DMS53 treated with DMSO at 0.1 percent for 48 hours (cell line): ENCODE results near the gene ZNF362.

Source experiments
- DNase-seq: peaks from one replicate; lab custom pipeline; 2025; ENCODE audit not compliant: unreplicated experiment; lab: John Stamatoyannopoulos, UW

The ZNF362 gene

GRCh38 chr1:33323663-33324477, 67.6 kb downstream of the ZNF362 start:
- DNase-seq: no peak

DNA sequence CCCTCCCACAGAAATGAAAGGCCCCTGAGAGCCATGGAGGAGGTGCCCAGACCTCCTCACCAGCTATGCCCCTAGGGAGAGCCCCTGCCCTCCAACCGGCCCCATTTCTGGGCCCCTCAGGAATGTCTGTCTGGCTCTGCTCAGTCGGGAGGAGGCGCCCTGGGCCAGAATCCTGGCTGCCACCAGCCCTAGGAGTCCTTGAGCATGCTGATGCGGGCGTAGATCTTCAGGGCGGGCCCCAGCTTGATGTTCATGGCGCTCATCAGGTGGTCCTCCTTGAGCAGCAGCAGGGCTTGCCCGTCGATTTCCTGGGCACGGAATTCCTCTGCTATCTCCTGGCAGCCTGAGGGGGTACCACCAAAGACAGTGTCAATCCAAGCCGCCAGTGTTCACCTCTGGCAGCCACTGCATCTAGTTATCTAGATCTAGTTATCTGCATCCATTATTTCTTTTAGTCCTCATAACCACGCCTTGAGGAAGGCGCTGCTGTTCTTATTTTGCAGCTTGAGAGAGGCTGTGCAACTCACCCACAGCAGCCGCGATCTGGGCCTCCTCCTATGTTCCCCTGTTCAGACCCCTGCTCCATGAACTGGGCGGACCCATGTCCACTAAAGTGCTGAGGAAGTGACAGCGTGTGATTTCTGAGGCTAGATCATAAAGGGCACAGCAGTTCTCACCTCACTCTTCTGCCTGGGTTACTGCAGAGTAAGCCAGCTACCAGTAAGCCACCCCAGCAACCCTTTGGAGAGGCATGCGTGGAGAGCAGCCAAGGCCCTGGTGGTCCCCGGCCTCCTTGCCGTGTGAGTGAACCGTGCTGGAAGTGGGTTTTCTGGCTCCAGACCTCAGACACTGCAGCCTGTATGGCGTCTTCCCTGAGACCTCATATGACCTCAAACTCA, 68.6 kb downstream of the ZNF362 start:
- DNase-seq: no peak

GRCh38 chr1:33326785-33327184, 70.5 kb downstream of the ZNF362 start:
- DNase-seq: no peak

DNA sequence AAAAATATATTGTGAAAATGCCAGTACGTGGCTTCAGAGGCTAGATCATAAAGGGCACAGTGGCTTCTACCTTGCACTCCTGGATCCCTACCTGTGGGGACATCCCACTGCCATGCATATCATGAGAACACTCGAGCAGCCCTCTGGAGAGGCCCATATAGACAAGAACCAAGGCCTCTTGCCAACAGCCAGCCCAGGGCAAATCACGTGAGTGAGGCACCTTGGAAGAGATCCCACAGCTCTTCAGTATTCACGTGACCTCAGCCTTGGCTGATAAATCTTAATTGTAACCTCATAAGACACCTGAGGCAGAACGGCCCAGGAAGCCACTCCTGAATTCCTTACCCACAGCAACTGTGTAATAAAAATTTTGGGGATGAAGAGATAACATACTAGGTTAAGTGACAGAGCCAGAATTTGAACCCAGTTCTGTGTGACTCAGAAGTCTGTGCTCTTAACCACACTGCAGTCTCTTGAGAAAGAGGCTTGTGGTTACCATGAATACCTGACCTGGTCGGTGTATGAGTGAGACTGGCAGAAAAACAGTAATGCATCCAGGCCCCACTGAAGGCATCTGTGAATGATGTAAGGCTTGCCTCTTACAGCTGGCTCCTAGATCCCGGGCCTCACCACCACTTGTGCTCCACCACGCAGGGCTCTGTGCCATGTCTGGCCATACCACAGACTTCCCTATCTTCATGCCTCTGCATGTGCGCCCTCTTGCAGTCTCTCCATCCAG, 71.5 kb downstream of the ZNF362 start:
- no peak for DNase-seq

DNA sequence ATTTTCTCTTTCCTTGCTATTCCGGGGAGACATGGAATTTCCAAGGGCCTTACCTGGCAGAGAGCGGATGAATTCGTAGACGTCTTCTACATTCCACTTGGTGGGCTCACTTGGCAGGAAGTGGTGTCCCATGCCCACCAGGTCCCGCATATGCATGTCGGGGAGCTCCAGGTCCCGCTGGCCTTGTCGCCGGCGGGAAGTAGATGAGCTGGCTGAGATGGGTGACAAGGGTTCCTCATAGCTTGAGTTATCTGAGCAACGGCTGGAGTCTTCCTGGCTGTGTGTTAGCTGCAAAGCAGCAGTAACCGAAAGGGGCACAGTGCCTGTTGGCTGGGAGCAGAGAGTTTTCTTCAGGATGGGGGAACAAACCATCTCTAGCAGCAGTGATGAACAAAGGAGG, 72.5 kb downstream of the ZNF362 start:
- no peak for DNase-seq

DNA sequence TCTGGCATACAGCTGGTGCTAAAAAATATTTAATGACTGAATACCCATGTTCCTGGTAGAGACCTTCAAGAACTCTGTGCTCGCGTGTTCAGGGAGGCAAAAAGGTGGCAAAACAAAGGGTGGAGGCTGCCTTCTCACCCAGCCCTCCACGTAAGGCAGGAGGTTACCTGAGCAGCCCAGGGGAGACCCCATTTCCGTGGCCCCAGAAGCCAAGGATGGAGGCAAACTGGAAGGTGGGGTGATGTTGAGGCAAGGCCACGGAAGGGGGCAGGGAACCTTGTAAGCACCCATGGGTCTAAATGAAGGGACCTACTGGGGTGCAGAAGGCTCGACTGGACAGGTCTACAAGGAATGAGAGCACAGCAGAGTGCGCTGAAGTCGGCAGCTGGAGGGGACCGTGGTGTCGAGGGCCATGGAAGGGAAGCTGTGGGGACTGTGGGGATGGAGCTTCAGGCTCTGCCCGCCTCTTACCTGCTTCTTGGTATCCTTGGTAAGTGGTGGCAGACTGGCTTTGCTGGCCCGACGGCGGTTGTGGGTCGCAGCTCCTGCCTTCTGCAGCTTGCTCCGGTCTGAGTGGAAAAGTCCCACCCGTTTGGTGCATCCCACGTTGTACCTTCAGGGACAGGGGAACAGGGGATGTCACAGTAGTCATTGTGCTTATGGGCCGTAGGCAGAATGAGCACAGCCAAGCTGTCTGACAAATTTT, 73.5 kb downstream of the ZNF362 start:
- DNase-seq: no peak

- DNase-seq: no peak
These were observed 74.1 kb downstream of the ZNF362 start for GRCh38 chr1:33330361-33330890.

GRCh38 chr1:33330906-33331305, 74.6 kb downstream of the ZNF362 start:
- no peak for DNase-seq

GRCh38 chr1:33331444-33332356, 75.4 kb downstream of the ZNF362 start:
- DNase-seq: no peak

DNA sequence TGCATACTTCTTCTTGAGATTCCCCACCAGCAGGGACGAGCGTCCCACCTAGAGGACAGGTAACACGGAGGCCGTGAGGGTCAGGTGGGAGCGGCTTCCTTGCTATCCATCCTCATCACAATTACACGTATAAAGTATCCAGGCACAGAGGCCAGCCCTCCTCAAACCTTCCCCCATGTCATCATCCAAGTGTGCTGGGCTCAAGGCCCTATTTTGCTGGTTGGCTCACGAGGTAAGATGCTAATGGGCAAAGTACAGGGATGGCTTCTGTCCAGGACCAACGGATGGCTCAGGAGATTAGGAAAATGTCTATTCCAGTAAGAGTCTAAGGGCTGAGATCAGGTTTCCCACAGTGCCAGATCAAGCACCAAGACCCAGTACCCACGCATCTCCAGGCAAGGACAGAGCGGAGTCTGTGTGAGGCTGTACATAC, 76.1 kb downstream of the ZNF362 start:
- no peak for DNase-seq

GRCh38 chr1:33332881-33333280, 76.6 kb downstream of the ZNF362 start:
- no peak for DNase-seq

GRCh38 chr1:33334081-33334552, 77.8 kb downstream of the ZNF362 start:
- DNase-seq: no peak

GRCh38 chr1:33335020-33335419, 78.7 kb downstream of the ZNF362 start:
- DNase-seq: no peak

DNA sequence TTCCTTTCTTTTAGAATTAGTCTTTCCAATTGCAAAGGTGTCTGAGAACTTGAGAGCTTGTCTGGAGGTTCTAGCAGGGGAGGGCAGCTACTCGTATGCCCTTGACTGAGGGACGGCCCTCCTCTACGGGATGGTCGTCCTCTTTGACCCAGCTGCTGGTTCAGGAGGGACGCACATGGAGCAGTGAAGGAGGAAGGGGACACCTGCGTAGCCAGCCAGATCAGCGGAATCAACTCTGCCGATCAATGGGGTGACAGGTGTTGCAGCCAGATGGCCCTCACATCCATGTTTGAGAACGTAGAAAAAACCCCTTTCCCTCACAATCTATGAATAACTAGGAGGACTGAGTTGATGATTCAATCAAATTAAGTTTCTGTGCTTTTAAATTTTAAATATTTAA, 80.3 kb downstream of the ZNF362 start:
- DNase-seq: no peak

- no peak for DNase-seq
These were observed 81.1 kb downstream of the ZNF362 start for GRCh38 chr1:33337441-33337840.

- DNase-seq: no peak
These were observed 81.8 kb downstream of the ZNF362 start for GRCh38 chr1:33338048-33338439.

- no peak for DNase-seq
These were observed 82.3 kb downstream of the ZNF362 start for GRCh38 chr1:33338440-33339211.

GRCh38 chr1:33339413-33339812, 83.1 kb downstream of the ZNF362 start:
- DNase-seq: no peak

DNA sequence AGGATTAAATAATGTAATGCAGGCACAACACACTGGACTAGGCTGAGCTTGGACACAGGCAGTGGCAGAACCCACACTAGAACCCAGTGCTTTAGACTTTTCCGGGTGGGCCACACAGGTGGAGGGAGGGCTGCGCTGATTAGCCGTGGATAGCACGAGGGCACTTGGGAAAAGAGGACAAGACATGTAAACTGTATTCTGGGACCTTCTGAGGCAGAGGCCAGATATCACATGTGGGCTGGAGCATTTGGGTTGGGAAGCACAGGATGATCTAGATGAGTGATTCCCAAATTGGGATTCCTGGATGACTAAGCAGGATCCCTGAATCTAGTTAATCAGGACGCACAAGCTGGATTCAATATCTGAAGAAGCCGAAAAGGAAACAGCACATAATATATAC, 84.9 kb downstream of the ZNF362 start:
- DNase-seq: no peak
